LoVo (cell line): Measurements from ENCODE around the gene OSBPL6.
A peak's percentile ranks its signal among the peaks of the same experiment; 100 is the strongest.

Experiments used
- DNase-seq: peaks from one replicate; pipeline ENCODE4 v3.0.0-alpha.2; 2016; ENCODE audit warnings: low spot score

Gene OSBPL6

DNA sequence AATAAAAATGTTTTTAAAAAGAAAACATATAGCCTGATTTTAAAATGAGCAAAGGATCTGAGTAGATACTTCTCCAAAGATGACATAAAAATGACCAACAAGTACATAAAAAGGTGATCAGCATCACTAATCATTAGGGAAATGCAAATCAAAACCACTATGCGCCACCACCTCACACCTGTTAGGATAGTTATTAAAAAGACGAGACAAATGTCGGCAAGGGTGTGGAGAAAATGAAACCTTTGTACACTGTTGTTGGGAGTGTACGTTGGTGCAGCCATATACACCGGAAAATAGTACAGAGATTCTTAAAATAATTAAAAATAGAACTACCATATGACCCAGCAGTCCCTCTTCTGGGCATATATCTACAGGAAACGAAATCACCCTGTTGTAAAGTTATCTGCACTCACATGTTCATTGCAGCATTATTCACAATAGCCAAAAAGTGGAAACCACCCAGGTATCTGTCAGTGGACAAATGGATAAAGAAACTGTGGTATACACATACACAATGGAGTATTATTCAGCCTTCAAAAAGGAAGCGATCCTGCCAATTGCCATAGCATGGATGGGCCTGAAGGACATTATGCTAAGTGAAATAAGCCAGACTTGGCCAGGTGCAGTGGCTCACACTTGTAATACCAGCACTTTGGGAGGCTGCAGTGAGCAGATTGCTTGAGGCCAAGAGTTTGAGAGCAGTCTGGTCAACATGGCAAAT, 165.0 kb downstream of the OSBPL6 start:
- DNase-seq = no peak

DNA sequence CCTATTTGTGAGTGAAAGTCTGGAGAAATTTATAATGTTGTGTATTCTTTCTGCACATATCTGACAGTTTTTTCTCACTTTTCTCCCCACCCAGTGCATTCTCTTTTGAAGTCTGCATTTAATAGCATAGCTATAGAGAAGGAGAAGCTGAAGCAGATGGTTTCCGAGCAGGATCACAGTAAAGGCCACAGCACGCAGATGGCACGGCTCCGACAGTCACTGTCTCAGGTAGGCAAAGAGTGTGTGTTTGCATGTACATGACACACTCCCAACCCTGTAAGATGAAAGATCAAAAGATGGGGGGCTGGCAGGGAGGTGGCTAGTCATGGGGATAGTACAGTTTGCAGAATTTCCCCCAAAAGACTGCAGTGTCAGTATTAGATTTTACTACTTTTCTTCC, 167.3 kb downstream of the OSBPL6 start:
- no peak for DNase-seq

DNA sequence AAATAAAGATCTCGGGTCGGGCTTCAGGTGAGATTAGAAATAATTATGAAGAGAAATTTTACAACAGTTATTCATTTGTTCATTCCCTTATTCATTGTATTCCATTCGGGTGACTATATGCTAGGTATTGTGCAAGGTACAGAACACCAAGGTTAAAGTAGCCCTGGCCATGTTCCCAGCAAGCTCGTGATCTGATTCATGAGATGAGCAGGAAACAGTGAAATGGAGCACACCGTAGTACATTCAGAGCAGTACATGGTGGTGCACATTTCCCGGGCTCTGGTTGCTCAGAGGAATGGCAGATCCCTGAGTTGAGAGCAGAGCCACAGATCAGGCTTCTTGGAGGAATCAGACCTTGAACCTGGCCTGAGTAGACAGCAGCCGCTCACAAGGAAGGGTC, 168.9 kb downstream of the OSBPL6 start:
- DNase-seq = no peak

DNA sequence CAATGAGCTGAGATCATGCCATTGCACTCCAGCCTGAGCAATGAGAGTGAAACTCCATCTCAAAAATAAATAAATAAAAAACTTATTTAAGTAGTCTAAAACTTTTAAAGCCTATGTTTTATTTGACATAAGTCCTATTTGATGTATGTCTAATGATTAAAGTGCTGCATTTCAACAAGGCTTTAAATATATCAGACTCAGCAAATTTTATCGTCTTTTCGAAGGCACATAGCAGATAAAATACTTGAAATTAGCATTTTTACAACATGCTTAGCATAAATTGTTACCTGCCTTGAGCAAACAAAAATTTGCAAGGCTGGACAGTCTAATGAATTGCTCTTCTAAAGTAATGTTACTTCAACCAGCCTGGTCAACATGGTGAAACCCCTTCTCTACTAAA, 170.8 kb downstream of the OSBPL6 start:
- no peak for DNase-seq

DNA sequence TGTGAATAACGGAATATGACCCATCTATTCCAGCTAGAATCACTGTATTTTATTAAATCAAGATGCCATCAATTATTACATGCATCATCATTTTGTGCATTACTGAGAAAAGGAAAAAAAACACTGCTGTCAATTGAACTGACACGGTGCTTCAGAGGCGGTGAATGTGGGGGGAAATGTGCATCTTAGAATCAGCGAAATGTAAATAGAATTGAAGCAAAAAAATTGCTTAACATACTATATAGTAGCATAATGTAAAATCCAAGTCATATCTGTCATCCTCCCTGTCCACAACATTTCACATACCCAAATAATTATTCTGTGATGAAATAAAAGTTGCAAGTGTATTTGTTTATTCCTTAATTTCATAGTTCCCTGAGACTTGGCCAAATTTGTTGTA, 172.1 kb downstream of the OSBPL6 start:
- DNase-seq = no peak

DNA sequence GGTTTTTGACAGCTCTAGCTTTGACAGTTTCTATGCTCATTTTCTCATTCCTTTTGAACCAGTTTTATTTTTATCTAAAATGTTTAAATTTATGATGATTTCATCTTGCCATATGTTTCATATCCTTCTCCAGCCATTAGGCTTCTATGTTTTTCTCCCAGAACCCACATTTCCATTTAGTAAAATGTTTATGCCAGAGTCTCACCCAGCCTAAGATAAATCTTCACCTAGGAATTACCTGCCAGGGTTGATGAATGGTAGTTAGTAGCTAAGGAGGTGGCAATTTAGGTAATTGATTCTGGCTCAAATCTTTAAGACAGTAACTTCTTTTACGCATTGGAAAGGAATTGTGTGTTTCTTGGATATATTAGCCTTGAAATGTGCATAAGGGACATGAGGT, 173.0 kb downstream of the OSBPL6 start:
- DNase-seq = no peak

DNA sequence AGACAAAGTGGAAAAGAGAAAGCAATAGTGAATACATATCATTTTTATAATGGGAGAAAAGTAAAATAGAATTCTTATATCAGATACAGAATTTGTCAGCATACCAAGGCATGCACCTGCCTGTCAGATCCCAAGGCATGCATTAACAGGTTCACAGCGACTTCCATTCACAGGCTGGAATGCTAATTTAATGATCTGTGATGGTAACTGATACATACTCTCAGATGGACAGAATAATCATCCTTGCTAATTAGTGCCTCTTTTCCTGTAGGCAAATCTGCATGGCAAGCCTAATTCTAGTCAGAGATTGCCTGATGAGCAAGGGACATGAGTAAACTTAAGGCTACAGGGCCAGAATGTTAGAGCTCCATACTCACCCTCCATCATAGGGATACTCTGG, 180.6 kb downstream of the OSBPL6 start:
- DNase-seq = no peak

DNA sequence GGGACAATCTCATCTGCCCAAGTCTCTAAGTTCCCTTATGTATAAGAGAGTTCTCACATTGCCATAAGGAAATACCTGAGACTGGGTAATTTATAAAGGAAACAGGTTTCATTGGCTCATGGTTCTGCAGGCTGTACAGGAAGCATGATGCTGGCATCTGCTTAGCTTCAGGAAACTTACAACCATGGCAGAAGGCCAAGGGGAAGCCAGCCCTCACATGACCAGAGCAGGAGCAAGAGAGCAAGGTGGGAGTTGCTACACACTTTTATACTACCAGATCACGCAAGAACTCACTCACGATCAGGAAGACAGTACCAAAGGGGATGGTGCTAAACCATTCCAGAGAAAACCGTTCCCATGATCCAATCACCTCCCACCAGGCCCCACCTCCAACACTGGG, 182.7 kb downstream of the OSBPL6 start:
- DNase-seq = no peak

DNA sequence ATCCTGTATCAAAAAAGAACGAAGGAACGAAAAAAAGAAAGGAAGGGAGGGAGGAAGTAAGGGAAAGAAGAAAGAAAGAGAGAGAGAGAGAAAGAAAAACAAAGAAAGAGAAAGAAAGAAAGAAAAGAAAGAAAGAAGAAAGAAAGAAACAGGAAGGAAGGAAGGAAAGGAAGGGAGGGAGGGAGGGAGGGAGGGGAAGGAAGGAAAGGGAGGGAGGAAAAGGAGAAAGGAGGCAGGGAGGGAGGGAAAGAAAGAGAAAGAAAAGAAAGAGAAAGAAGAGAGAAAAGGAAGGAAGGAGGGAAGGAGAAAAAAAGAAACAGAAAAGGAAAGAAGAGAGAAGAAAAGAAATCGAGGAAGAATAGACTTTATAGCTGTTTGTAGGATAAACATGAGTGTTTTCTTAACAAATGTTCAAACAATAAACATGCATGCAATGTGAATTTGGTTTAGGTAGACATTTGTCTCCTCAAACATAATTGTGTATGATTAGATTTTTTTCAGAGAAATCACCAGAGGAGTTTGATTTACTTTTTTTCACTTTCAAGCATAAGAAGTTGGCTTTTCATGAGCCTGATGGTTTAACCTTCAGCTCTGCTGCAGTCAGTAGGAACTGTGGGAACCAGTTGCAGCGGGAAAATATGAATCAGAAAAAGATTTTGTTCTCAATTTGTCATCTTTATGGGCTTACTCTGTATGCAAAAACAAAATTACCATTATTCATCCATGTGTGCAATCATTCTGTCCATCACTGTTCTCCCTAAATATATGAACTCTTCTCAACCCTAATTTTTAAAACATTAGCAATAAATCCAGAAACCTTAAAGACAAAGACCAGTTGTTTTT, 185.1 kb downstream of the OSBPL6 start:
- no peak for DNase-seq

DNA sequence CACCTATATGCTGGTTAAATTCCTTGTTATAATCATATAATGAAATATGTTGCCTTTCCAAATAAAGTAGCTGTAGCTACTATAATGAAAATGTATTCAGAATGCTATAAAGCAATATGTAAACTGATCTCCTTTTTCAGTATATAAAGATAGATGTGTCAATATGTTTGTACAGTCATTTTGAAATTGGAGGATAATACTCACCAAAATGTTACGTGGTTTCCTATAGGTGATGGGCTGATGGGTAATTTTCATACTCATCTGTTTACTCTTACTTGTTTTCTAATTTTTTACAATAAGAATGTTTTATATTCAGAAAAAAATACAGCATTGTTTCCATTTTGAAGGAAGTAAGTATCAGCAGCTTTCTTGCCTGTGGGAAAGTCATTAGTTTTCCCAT, 186.5 kb downstream of the OSBPL6 start:
- no peak for DNase-seq

DNA sequence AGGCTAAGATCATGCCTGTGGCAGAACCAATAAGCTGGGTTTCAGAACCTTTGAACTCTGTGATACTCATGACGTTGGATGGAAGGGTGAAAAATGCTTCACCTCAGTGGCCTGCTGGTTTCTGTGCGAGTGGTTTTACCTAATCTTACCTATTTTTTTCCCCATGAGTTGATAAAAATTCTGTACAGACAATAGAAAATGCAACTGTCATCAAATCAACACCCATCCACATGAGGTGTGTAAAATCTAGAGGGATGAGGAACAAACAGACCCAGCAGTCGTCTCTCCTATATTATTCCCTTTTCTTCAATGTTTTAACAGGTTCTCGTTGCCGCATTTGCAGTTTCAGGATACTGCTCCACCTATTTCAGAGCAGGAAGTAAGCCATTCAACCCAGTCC, 189.4 kb downstream of the OSBPL6 start:
- no peak for DNase-seq

DNA sequence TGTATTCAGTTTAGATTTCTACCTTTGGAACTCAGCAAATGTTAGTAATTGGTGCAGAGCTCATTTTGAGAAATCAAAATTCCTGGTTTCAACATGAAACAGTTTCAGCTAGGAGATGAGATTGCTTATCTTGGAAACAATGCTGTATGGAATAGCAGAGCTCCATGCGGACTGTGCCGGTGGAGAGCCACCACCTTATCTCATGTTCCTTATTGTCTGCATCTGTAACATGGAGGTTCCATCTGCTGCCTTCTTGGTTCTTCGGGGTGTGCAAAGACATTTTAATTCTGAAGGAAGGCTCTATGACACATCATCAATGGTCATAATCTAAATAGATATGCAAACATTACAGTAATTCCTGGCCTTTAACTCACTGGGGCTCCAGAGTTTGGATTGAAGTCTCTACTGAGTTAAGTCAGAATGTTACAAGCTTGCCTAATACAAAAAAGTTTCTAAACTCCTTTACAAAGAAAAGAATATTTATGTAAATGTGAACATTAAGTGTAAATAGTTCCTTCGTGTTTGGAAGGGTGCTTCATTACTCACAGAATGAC, 191.4 kb downstream of the OSBPL6 start:
- no peak for DNase-seq

DNA sequence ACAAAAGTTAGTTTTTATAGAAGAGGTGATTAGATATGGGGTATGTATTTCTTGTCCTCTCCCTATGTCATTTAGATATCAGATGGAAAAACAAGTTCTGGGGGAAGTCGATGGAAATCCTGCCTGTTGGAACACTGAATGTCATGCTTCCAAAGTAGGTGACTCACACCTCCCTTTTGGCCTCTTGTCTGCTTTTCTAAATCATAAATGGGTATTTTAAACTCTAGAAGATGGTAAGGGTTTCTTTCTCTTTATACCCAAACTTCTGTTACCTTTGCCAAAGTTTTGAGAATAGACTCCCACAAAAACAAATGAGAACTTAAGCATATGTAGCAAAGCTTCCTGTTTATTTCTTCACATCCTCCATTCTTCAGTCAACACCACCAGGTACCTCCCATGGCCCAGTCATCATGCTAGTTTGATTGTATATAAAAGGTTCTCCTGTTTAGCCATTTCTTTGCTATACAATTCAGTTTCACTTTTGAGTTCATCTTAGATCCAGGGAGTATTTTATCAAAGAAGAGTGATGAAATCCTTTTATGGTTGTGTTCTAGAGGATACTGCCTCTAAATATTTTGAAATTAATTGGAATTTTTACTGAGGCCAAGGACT, 192.8 kb downstream of the OSBPL6 start:
- no peak for DNase-seq

DNA sequence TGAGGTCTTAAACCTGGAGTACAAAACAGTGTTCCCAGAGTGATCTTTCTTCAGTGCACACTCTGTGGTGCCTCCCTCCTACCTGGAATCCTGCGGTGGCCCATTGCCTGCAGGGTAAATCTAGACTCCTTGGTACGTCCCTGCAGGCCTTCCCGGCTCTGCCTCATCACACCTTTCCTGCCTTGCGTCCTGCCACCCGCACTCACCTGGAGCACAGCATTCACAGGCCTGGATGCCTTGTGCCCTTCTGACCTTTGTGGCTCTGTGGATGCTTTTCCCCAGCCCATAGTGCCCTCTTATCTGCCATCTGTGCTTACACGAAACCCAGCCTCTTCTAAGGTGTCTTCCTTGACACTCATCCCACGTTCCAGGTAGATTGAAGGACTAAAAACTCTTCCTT, 194.0 kb downstream of the OSBPL6 start:
- DNase-seq = no peak

DNA sequence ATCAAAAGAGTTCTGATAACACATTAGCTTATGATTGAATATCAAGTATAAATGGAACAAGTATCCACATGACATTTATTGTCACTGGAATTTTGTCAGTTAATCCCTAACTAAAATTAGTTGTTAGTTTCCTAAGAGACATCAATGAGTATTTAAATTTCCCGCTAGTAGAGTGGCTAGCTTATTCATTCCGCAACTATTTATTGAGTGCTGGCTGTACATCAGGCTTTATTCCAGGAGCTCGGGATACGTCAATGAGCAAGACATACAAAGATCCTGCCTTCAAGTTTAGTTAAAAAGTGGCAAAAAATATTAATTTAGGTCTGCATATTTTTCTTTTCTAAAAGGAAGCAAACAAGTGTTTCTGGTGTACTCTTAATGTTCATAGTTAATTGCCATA, 197.4 kb downstream of the OSBPL6 start:
- DNase-seq = no peak

DNA sequence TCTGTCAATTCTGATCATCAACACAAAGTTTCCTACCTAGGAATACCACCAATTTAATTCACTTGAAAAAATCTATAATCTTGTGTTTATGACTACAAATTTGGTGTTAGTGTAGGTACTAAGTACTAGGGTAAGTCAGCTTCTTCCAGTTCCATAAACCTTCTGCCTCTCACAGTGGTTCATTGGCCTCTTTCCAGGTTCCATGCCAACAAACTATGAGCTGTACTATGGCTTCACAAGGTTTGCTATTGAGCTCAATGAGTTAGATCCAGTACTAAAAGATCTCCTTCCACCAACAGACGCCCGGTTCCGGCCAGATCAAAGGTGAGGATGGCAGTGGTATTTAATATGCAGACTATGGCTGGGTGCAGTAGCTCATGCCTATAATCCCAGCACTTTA, 197.9 kb downstream of the OSBPL6 start:
- no peak for DNase-seq

DNA sequence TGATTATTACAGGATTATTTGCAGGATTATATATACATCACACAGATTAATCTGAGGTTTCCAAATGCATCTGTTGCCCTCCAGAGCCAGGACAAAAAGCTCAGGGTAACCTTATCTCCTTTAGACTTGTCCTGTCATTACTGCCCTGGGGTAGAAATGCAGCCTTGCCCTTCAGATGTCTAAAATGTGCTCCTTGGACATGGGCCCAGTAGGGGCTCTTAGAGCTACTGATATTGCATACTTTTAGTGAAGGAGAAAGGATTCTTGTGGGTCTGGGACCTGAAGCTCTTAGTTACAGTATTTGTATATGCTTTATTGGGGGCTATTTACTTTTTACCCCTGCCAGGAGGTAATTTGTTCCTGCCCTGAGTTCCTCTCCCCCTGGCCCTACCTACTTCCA, 200.5 kb downstream of the OSBPL6 start:
- DNase-seq = no peak

DNA sequence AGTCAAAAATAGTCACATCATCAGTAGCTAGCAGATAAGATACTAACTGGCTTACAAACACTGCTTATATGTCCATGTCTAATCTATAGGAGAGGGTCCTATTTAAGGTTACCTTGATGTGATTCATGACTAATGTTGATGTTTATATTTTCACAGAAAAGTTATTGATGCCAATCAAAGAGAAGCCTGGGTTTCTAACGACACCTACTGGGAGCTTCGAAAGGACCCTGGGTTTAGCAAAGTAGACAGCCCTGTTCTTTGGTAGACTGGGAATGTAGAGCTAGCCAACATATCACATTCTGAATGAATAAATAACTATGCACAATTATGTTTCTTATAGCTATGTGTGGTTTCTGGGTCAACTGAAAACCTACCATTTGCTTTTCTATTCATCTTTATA, 201.0 kb downstream of the OSBPL6 start:
- DNase-seq = no peak

DNA sequence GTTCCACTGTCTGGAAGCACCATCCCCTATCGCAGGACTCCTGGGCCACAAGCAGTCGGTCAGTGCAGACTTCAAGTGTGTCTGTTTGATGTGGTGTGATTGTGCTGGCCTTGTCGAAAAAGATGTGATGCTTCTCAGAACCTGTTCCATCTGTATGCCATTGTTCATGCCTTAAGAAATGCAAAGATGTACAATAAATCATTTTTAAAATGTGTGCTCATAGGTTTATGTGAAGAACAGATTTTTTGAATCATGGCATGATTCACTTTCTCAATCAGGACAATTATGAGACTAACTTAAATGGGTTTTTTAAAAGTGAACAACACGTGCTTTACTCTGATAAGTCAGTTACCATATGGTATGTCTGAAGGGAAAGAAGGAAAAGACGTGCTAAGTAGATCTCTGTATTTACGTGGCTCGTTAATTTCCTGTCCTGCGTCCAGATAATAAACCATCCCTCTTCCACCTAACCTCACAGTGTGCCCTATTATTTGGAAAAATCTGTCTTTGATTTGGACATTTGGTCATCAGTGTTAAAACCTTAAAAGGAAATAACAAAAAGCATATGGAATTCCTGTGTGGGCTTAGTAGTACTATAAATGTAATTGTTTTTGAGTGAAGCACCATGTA, 201.7 kb downstream of the OSBPL6 start:
- DNase-seq = no peak

DNA sequence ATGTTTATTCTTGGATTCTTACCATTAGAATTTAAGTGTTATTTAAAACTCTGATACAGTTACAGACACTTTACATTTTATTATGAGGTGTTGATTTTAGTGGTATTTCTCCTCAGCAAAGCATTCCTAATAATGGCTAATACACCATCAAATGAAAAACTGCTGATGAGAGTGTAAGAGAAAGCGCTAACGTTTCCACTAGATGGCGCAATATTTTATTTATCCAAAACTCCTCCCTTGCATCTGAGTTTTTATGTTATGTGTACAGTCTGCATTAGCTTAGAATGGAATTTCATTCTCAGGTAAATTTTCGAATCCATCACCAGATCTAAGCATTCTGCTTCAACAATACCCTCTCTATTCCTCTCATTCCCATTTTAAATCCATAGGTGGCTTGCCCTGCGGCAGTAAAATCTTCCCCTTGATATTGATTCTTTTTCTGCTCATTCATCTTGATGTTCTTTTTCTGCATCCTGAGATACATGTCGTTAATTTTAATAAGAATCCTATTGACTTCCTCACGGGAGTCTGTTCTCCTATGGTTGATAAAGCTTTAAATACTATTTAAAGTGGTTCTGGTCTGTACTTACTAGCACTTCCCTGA, 202.8 kb downstream of the OSBPL6 start:
- DNase-seq = peak; percentile 61

DNA sequence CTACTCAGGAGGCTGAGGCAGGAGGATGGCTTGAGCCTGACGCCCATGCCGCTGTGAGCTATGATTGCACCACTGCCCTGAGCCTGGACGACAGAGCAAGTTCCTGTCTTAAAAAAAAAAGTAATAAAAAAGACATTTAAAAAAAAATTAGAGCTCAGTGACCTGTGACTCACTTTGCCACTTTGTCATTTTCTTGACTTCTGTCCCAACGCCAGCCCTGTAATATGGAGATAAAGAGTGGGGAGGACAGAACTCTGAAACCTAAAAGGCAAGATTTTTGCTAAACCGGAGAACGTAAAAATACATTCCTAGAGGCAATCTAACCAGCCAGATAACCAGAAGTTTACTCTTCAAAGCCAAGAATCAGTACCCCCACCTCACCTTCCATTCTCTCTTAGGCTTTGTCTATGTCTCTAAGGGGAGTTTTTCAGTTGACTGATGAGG, 207.7 kb downstream of the OSBPL6 start:
- DNase-seq = no peak
